NT2/D1 (cell line): ENCODE measurements around the gene DOCK10.

Source experiments
- DNase-seq: peaks from one replicate; pipeline ENCODE4 v3.0.0-alpha.2; 2011; ENCODE audit warnings: low read depth, low spot score
- H3K27me3 ChIP-seq: 2 replicates; pipeline ENCODE4 v1.6.0; 2011; ENCODE audit warnings: mild to moderate bottlenecking; ENCODE audit not compliant: insufficient read length, insufficient read depth
- H3K36me3 ChIP-seq: 2 replicates; pipeline ENCODE4 v1.6.1; 2011; ENCODE audit warnings: mild to moderate bottlenecking, low read length, mixed read lengths; ENCODE audit not compliant: insufficient read depth, insufficient read length
- H3K4me1 ChIP-seq: 2 replicates; pipeline ENCODE4 v1.5.1; 2011; ENCODE audit not compliant: insufficient read depth, insufficient read length
- H3K4me3 ChIP-seq: 2 replicates; pipeline ENCODE4 v1.5.1; 2011; ENCODE audit warnings: low read depth; ENCODE audit not compliant: insufficient read length
- H3K9ac ChIP-seq: 2 replicates; pipeline ENCODE4 v1.6.0; 2011; ENCODE audit warnings: low read depth; ENCODE audit not compliant: insufficient read length
- H3K9me3 ChIP-seq: 2 replicates; pipeline ENCODE4 v1.5.1; 2011; ENCODE audit warnings: mild to moderate bottlenecking, low read length; ENCODE audit not compliant: insufficient read depth
- SUZ12 ChIP-seq: IDR thresholded peaks from 2 replicates; pipeline ENCODE4 v1.6.1; 2011; ENCODE audit not compliant: insufficient read length, insufficient read depth; ENCODE audit errors: extremely low read depth
- YY1 ChIP-seq: IDR thresholded peaks from 2 replicates; pipeline ENCODE4 v1.6.1; 2011; ENCODE audit not compliant: insufficient read length, insufficient read depth
- ZNF274 ChIP-seq: IDR thresholded peaks from 2 replicates; pipeline ENCODE4 v1.6.1; 2011; ENCODE audit warnings: mild to moderate bottlenecking, low read depth, low read length

The DOCK10 gene

GRCh38 chr2:224895377-224895776, 146.9 kb downstream of the DOCK10 start:
- no peaks in the 10 kb centered on the region for H3K9me3 ChIP-seq
- H3K36me3 ChIP-seq, result no peaks in the 10 kb centered on the region
- TF ChIP-seq YY1 (no peak), SUZ12 (no peak), ZNF274 (no peak)
- no peaks in the 10 kb centered on the region for H3K4me1 ChIP-seq
- H3K4me3 ChIP-seq, result no peak overlapping the region
- no peak overlapping the region for H3K9ac ChIP-seq
- H3K27me3 ChIP-seq, result no peaks in the 10 kb centered on the region
- no peak for DNase-seq

DNA sequence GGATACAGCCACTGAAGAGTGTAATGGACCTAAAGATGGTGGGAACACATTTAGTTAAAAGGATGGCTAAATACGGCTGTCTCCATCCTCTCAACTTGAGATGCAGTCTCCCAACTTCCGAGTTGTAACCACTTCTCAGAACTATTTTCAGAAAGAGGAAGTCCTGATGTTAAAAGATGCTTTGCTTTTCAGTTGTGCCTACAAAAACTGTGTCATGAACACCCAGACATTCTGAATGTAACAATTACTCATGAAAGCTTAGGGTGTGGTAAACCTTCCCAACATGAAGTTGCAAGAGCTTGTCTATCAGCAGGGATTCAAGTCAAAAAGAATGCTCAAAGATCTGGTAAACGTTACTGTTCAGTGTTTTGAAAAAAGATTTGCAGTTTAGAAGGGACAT, 147.9 kb downstream of the DOCK10 start:
- TF ChIP-seq ZNF274 (no peak), SUZ12 (no peak), YY1 (no peak)
- Histone ChIP-seq H3K9ac (no peak overlapping the region), H3K4me1 (no peaks in the 10 kb centered on the region), H3K9me3 (no peaks in the 10 kb centered on the region), H3K4me3 (no peak overlapping the region), H3K36me3 (no peaks in the 10 kb centered on the region), H3K27me3 (no peaks in the 10 kb centered on the region)
- DNase-seq, result no peak

DNA sequence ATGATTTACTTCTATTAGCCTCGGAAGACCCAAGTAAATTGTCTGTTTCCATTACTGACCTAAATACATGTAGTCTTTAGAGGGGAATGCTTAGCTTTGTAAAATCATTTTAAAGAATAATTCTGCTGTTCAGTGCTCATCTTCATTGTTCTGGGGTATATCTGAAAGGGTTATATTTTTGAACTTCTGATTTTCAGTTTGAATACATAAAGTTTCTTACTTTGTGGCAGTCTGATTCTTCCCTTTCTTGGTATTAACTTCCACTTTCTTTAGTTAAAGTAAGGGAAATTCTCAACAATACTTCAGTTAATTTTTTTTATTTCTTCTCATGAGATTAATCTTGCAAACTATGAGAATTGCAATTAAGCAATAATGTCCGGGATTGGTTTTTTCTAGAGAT, 148.4 kb downstream of the DOCK10 start:
- Histone ChIP-seq H3K4me3 (no peak overlapping the region), H3K27me3 (no peaks in the 10 kb centered on the region), H3K4me1 (no peaks in the 10 kb centered on the region), H3K9ac (no peak overlapping the region), H3K9me3 (no peaks in the 10 kb centered on the region), H3K36me3 (no peaks in the 10 kb centered on the region)
- no peak for DNase-seq
- TF ChIP-seq YY1 (no peak), SUZ12 (no peak), ZNF274 (no peak)

- H3K4me3 ChIP-seq, result no peak overlapping the region
- H3K27me3 ChIP-seq, result no peaks in the 10 kb centered on the region
- H3K4me1 ChIP-seq, result no peaks in the 10 kb centered on the region
- no peaks in the 10 kb centered on the region for H3K36me3 ChIP-seq
- H3K9me3 ChIP-seq, result no peaks in the 10 kb centered on the region
- no peak for DNase-seq
- H3K9ac ChIP-seq, result no peak overlapping the region
- no peak for TF ChIP-seq SUZ12
- TF ChIP-seq YY1, result no peak
- no peak for TF ChIP-seq ZNF274
Measured at GRCh38 chr2:224892574-224893204, 149.6 kb downstream of the DOCK10 start.

- TF ChIP-seq ZNF274, result no peak
- TF ChIP-seq YY1, result no peak
- TF ChIP-seq SUZ12, result no peak
- Histone ChIP-seq H3K4me3 (no peak overlapping the region), H3K36me3 (no peaks in the 10 kb centered on the region), H3K9me3 (no peaks in the 10 kb centered on the region), H3K4me1 (no peaks in the 10 kb centered on the region), H3K9ac (no peak overlapping the region), H3K27me3 (no peaks in the 10 kb centered on the region)
- DNase-seq, result no peak
Measured at GRCh38 chr2:224890372-224890771, 151.9 kb downstream of the DOCK10 start.

DNA sequence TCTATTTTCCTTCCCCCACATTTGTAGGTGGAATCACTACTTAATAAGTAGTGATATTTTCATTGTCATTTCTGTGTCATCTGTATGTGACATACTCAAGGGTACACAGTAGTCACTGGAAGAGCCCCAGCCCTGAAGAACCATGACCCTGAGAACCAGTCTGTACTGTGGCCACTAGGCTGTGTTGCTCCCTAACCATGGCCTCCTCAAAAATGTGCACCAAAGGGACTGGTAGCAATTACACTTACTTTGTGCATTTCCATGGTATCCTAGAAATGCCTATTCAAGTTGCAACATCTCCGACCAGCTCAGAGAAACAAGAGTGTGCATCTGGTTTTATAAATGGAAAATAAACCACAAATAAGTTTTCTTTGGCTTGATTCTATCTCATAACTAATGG, 155.1 kb downstream of the DOCK10 start:
- Histone ChIP-seq H3K4me1 (no peaks in the 10 kb centered on the region), H3K9me3 (no peaks in the 10 kb centered on the region)

GRCh38 chr2:224885836-224886547, 156.3 kb downstream of the DOCK10 start:
- Histone ChIP-seq H3K36me3 (no peaks in the 10 kb centered on the region), H3K9ac (no peak overlapping the region)
- no peak for DNase-seq

More for the DNA sequence above, 155.1 kb downstream of the DOCK10 start:
- Histone ChIP-seq H3K27me3 (no peaks in the 10 kb centered on the region), H3K36me3 (no peaks in the 10 kb centered on the region), H3K9ac (no peak overlapping the region), H3K4me3 (no peak overlapping the region)
- no peak for DNase-seq
- TF ChIP-seq YY1, result no peak
- no peak for TF ChIP-seq SUZ12
- no peak for TF ChIP-seq ZNF274

More at GRCh38 chr2:224885836-224886547, 156.3 kb downstream of the DOCK10 start:
- no peaks in the 10 kb centered on the region for H3K9me3 ChIP-seq
- no peaks in the 10 kb centered on the region for H3K27me3 ChIP-seq
- no peaks in the 10 kb centered on the region for H3K4me1 ChIP-seq
- no peak for TF ChIP-seq SUZ12
- no peak for TF ChIP-seq ZNF274
- TF ChIP-seq YY1, result no peak
- H3K4me3 ChIP-seq, result no peak overlapping the region
